HEK293 (cell line): ENCODE measurements around the gene LYST.

Experiments
- CTCF ChIA-PET: fragments of 350-600 bp; formaldehyde crosslinking; extraction: SDS; loops from one replicate; lab custom pipeline; 2021; ENCODE audit warnings: antibody characterized with exemption; lab: Yijun Ruan, JAX
- POLR2A ChIA-PET: fragments of 300-600 bp; formaldehyde crosslinking; extraction: SDS; loops from one replicate; lab custom pipeline; 2020; ENCODE audit warnings: antibody characterized with exemption, inconsistent platforms; lab: Yijun Ruan, JAX
- H3K27ac ChIP-seq: fragments of 200-500 bp; sonication (Bioruptor generic); 2 replicates; pipeline ENCODE4 v1.5.1; 2014; ENCODE audit warnings: low read depth, low read length, control low read depth, inconsistent platforms; ENCODE audit errors: extremely low read depth
- H3K36me3 ChIP-seq, 2 experiments: fragments of 200-500 bp in 1 of 2; sonication (Bioruptor generic) in 1 of 2; 1 replicate in 1 of 2; 2 replicates in 1 of 2; pipeline ENCODE4 v1.5.1; 2014 to 2017; ENCODE audit warnings: inconsistent platforms in 2 of 2, low read length in 2 of 2; ENCODE audit not compliant: control insufficient read depth in 2 of 2, insufficient read depth in 1 of 2
- H3K4me1 ChIP-seq: fragments of 200-500 bp; sonication (Bioruptor generic); 2 replicates; pipeline ENCODE4 v1.5.1; 2014; ENCODE audit warnings: mild to moderate bottlenecking, low read length, inconsistent platforms; ENCODE audit not compliant: control insufficient read depth, insufficient read depth
- H3K4me3 ChIP-seq: 2 replicates; pipeline ENCODE4 v1.5.1; 2011; ENCODE audit warnings: low read depth, mild to moderate bottlenecking, control low read depth, low read length, moderate library complexity
- H3K9me3 ChIP-seq: fragments of 200-500 bp; sonication (Bioruptor generic); 2 replicates; pipeline ENCODE4 v1.5.1; 2014; ENCODE audit warnings: low read depth, low read length, inconsistent platforms; ENCODE audit not compliant: control insufficient read depth, insufficient read depth
- PRDM2 ChIP-seq: fragments of 450-650 bp; formaldehyde crosslinking; IDR thresholded peaks from 2 replicates; pipeline ENCODE4 v1.5.1; 2016; ENCODE audit warnings: missing biosample characterization, missing genetic modification characterization, borderline replicate concordance
- ZFP41 ChIP-seq: fragments of 450-650 bp; formaldehyde crosslinking; IDR thresholded peaks from 2 replicates; pipeline ENCODE4 v1.5.1; 2016; ENCODE audit warnings: missing biosample characterization, missing genetic modification characterization, borderline replicate concordance
- ZIC2 ChIP-seq: fragments of 450-650 bp; formaldehyde crosslinking; IDR thresholded peaks from 2 replicates; pipeline ENCODE4 v1.5.1; 2016; ENCODE audit warnings: missing biosample characterization, missing genetic modification characterization
- ZNF155 ChIP-seq: fragments of 450-650 bp; formaldehyde crosslinking; IDR thresholded peaks from 2 replicates; pipeline ENCODE4 v1.5.1; 2016; ENCODE audit warnings: missing biosample characterization, missing genetic modification characterization
- ZNF169 ChIP-seq: fragments of 450-650 bp; formaldehyde crosslinking; IDR thresholded peaks from 2 replicates; pipeline ENCODE4 v1.5.1; 2016; ENCODE audit warnings: missing biosample characterization, missing genetic modification characterization
- ZNF366 ChIP-seq: fragments of 450-650 bp; formaldehyde crosslinking; conservative IDR thresholded peaks from 2 replicates; pipeline ENCODE4 v1.5.1; 2016; ENCODE audit warnings: missing biosample characterization, missing genetic modification characterization
- ZNF404 ChIP-seq: fragments of 450-650 bp; formaldehyde crosslinking; IDR thresholded peaks from 2 replicates; pipeline ENCODE4 v1.5.1; 2017; ENCODE audit warnings: missing biosample characterization, missing genetic modification characterization
- ZNF510 ChIP-seq: fragments of 450-650 bp; formaldehyde crosslinking; IDR thresholded peaks from 2 replicates; pipeline ENCODE4 v1.5.1; 2018; ENCODE audit warnings: mild to moderate bottlenecking, missing genetic modification characterization, missing biosample characterization; ENCODE audit not compliant: insufficient replicate concordance
- ZNF610 ChIP-seq: fragments of 450-650 bp; formaldehyde crosslinking; IDR thresholded peaks from 2 replicates; pipeline ENCODE4 v1.5.1; 2016; ENCODE audit warnings: missing biosample characterization, missing genetic modification characterization, borderline replicate concordance
- ZNF621 ChIP-seq: fragments of 450-650 bp; formaldehyde crosslinking; IDR thresholded peaks from 2 replicates; pipeline ENCODE4 v1.5.1; 2017; ENCODE audit warnings: missing biosample characterization, missing genetic modification characterization
- ZNF658 ChIP-seq: fragments of 450-650 bp; formaldehyde crosslinking; IDR thresholded peaks from 2 replicates; pipeline ENCODE4; 2016; ENCODE audit warnings: missing biosample characterization, missing genetic modification characterization
- ZNF660 ChIP-seq: fragments of 450-650 bp; IDR thresholded peaks from 2 replicates; pipeline ENCODE4 v1.5.1; 2018; ENCODE audit warnings: missing biosample characterization, mild to moderate bottlenecking, missing genetic modification characterization
- ZNF76 ChIP-seq: fragments of 450-650 bp; formaldehyde crosslinking; IDR thresholded peaks from 2 replicates; pipeline ENCODE4; 2016; ENCODE audit warnings: low read depth, missing biosample characterization, missing genetic modification characterization, borderline replicate concordance
- TF ChIP-seq, protein P1 (sequence below): fragments of 450-650 bp; formaldehyde crosslinking; IDR thresholded peaks from 2 replicates; pipeline ENCODE4 v1.5.1; 2016; ENCODE audit warnings: missing biosample characterization, missing genetic modification characterization, low read depth
- TF ChIP-seq, protein P2 (sequence below): fragments of 450-650 bp; formaldehyde crosslinking; IDR thresholded peaks from 2 replicates; pipeline ENCODE4 v1.5.1; 2016; ENCODE audit warnings: missing biosample characterization, missing genetic modification characterization
- TF ChIP-seq, protein P3 (sequence below): fragments of 450-650 bp; formaldehyde crosslinking; IDR thresholded peaks from 2 replicates; pipeline ENCODE4 v1.5.1; 2017; ENCODE audit warnings: missing biosample characterization, missing genetic modification characterization

The LYST gene

GRCh38 chr1:235688096-235688495, 178.6 kb downstream of the LYST start:
- peaks cover 5 to 9% of the 10 kb centered on the region in 2 experiments; a peak in 2 of 3 replicates for H3K36me3 ChIP-seq
- CTCF ChIA-PET = interaction anchor here (0.6 kb wide), 2 partner anchors 161 to 174 kb away, joined by 3 read pairs; no protein-coding TSS in a partner anchor

GRCh38 chr1:235683653-235684052, 183.1 kb downstream of the LYST start:
- Histone ChIP-seq H3K4me1 (no peaks in the 10 kb centered on the region), H3K4me3 (no peak overlapping the region), H3K27ac (no peak overlapping the region), H3K36me3 (peaks cover 0 to 2% of the 10 kb centered on the region in 2 experiments; a peak in 1 of 3 replicates), H3K9me3 (no peaks in the 10 kb centered on the region)
- CTCF ChIA-PET = interaction anchor here (0.5 to 1.1 kb wide), 2 partner anchors 15 to 267 kb away, joined by 3 read pairs; no protein-coding TSS in a partner anchor
- TF ChIP-seq ZNF366 (tag by site-specific recombination) (no peak), ZNF621 (tag by site-specific recombination) (no peak), ZNF610 (tag by site-specific recombination) (no peak), ZNF658 (no peak), ZNF510 (tag by site-specific recombination) (no peak), ZIC2 (tag by site-specific recombination) (no peak), ZNF660 (tag by site-specific recombination) (no peak), ZNF76 (tag by site-specific recombination) (no peak), ZNF404 (tag by site-specific recombination) (no peak), ZNF169 (tag by site-specific recombination) (no peak), PRDM2 (tag by site-specific recombination) (no peak)
- TF ChIP-seq, protein P1, sequence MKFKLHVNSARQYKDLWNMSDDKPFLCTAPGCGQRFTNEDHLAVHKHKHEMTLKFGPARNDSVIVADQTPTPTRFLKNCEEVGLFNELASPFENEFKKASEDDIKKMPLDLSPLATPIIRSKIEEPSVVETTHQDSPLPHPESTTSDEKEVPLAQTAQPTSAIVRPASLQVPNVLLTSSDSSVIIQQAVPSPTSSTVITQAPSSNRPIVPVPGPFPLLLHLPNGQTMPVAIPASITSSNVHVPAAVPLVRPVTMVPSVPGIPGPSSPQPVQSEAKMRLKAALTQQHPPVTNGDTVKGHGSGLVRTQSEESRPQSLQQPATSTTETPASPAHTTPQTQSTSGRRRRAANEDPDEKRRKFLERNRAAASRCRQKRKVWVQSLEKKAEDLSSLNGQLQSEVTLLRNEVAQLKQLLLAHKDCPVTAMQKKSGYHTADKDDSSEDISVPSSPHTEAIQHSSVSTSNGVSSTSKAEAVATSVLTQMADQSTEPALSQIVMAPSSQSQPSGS (tag by site-specific recombination) = no peak
- TF ChIP-seq, protein P2, sequence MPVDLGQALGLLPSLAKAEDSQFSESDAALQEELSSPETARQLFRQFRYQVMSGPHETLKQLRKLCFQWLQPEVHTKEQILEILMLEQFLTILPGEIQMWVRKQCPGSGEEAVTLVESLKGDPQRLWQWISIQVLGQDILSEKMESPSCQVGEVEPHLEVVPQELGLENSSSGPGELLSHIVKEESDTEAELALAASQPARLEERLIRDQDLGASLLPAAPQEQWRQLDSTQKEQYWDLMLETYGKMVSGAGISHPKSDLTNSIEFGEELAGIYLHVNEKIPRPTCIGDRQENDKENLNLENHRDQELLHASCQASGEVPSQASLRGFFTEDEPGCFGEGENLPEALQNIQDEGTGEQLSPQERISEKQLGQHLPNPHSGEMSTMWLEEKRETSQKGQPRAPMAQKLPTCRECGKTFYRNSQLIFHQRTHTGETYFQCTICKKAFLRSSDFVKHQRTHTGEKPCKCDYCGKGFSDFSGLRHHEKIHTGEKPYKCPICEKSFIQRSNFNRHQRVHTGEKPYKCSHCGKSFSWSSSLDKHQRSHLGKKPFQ (tag by site-specific recombination) = no peak
- TF ChIP-seq, protein P3, sequence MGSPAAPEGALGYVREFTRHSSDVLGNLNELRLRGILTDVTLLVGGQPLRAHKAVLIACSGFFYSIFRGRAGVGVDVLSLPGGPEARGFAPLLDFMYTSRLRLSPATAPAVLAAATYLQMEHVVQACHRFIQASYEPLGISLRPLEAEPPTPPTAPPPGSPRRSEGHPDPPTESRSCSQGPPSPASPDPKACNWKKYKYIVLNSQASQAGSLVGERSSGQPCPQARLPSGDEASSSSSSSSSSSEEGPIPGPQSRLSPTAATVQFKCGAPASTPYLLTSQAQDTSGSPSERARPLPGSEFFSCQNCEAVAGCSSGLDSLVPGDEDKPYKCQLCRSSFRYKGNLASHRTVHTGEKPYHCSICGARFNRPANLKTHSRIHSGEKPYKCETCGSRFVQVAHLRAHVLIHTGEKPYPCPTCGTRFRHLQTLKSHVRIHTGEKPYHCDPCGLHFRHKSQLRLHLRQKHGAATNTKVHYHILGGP (tag by site-specific recombination) = no peak
- POLR2A ChIA-PET = interaction anchor here (0.9 kb wide), 1 partner anchor 179 kb away, joined by 3 read pairs; no protein-coding TSS in a partner anchor

More at GRCh38 chr1:235688096-235688495, 178.6 kb downstream of the LYST start:
- Histone ChIP-seq H3K9me3 (no peaks in the 10 kb centered on the region), H3K4me3 (no peak overlapping the region), H3K27ac (no peak overlapping the region), H3K4me1 (no peaks in the 10 kb centered on the region)
- POLR2A ChIA-PET = no interaction called here
- no peak for TF ChIP-seq ZNF155
- TF ChIP-seq ZFP41 = no peak
- TF ChIP-seq, protein P1 (tag by site-specific recombination) = 0 out of 2 replicates have a peak, but pooled peaks have one; percentile 48
